Astrocyte of the cerebellum (primary cell): Measurements from ENCODE around the gene SENP6.

ENCODE experiments used
- DNase-seq: peaks from one replicate; pipeline ENCODE4 v3.0.0-alpha.2; 2011; ENCODE audit warnings: low read depth
- H3K4me3 ChIP-seq: 2 replicates; pipeline ENCODE4 v1.5.1; 2011; ENCODE audit warnings: mild to moderate bottlenecking, low read depth, low read length, moderate library complexity
- in situ Hi-C: cut with HindIII; loops from 2 replicates; pipeline ENCODE4 v1.10.0; 2017; ENCODE audit warnings: low sequenced_read_pairs
- TF ChIP-seq, protein P1 (sequence below): IDR thresholded peaks from 2 replicates; pipeline ENCODE4 v1.5.1; 2012; ENCODE audit warnings: low read length, low read depth, moderate library complexity, mild to moderate bottlenecking; ENCODE audit errors: missing control alignments

The SENP6 gene

DNA sequence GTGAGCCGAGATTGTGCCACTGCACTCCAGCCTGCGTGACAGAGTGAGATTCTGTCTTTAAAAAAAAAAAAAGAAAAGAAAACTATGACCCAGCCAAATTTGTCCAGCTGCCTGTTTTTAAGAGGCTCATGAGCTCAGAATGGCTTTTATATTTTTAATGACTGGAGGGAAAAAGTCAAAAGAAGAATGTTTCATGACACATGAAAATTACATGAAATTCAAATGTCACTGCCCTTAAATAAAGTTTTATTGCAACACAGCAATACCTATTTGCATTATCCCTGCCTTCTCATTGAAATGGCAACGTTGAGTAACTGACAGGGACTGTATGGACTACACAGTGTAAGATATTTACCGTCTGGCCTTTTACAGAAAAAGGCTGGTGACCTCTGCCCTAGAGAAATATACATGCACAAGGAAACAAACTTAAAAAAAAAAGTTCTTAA, 11.4 kb downstream of the SENP6 start:
- TF ChIP-seq, protein P1, sequence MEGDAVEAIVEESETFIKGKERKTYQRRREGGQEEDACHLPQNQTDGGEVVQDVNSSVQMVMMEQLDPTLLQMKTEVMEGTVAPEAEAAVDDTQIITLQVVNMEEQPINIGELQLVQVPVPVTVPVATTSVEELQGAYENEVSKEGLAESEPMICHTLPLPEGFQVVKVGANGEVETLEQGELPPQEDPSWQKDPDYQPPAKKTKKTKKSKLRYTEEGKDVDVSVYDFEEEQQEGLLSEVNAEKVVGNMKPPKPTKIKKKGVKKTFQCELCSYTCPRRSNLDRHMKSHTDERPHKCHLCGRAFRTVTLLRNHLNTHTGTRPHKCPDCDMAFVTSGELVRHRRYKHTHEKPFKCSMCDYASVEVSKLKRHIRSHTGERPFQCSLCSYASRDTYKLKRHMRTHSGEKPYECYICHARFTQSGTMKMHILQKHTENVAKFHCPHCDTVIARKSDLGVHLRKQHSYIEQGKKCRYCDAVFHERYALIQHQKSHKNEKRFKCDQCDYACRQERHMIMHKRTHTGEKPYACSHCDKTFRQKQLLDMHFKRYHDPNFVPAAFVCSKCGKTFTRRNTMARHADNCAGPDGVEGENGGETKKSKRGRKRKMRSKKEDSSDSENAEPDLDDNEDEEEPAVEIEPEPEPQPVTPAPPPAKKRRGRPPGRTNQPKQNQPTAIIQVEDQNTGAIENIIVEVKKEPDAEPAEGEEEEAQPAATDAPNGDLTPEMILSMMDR: no peak

DNA sequence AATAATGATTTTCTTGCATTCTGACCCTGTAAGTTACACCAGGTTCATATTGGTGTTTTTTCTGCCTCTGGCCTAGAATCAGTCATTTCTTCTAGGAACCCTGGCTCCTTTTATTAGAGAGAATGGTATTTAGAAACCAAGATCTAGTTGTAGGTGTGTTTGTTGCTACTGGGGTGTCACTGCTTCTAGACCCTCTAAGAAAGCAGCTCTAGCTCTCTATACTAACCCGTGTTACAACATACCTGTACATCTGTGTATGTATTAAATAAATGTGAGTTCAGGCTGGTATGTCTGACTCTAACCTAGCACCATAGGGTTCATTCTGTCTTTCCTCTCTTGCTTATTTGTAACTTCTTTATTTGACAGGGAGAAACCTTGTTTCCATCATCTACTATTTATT, 16.8 kb downstream of the SENP6 start:
- in situ Hi-C loops: no loop called here
- TF ChIP-seq, protein P1: no peak
- no peak for DNase-seq
- no peak overlapping the region for H3K4me3 ChIP-seq

More for the DNA sequence above, 11.4 kb downstream of the SENP6 start:
- no peak for DNase-seq
- in situ Hi-C loops: no loop called here
- no peak overlapping the region for H3K4me3 ChIP-seq

DNA sequence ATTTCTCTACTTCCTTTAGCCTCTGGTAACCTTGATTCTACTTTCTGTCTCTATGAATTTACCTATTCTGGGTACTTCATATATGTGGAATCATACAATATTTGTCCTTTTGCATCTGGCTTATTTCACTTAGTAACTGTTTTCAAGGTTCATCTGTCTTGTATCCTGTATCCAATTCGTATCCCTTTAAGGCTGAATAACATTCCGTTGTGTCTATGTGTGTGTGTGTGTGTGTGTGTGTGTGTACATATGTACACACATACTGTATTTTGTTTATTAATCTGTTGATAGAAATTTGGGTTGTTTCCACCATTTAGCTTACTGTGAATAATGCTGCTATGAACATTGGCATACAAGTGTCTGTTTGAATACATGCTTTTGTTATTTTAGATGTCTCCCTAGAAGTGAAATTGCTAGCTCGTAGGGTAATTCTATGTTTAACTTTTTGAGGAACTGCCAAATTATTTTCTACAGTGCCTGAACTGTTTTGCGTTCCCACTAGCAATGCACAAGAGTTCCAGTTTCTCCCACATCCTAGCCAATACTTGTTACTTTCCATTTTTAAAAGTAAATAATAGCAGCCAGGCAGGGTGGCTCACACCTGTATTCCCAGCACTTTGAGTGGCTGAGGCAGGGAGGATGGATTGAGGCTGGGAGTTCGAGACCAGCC, 17.7 kb downstream of the SENP6 start:
- TF ChIP-seq, protein P1: no peak
- no peak for DNase-seq
- H3K4me3 ChIP-seq: no peak overlapping the region
- in situ Hi-C loops: no loop called here

DNA sequence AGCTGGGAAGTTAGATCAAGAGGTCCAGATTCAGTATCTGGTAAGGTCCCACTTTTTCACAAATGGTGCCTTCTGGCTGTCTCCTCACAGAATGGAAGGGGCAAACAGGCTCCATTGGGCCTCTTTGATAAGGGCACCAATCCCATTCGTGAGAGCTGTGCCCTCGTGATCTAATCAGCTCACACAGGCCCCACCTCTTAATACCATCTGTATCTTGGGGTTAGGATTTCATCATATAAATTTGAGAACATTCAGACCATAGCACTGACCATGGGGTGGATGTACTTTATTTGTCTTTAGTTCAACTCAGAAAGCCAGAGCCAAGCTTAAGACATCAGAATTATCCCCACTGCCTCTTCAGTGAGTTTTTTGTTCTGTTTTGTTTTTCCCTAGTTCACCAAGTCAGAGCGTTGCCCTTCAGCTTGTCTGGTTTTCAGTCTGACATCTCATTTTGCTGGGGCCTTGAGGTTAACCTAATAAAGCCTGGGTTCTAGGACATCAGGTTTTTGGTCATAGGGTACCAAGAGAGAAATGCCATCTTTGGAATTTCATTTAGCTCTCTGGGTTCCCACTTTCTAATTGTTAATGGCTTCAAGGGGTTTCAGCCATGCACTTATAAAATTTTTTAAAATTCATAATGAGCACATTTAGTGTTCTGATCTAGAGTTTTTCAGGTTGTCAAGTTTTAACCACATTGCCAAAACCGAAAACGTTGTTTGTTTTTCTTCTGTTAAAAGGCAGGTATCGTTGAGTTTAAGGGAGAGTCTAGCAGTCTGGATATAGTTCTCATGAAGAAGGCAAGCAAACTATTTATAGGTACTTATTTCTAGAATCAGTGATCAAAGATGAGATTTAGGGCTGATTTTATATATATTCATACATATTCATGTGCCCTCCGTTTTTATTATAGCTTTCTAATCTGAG, 19.0 kb downstream of the SENP6 start:
- TF ChIP-seq, protein P1: no peak
- DNase-seq: no peak
- H3K4me3 ChIP-seq: no peak overlapping the region
- in situ Hi-C loops: no loop called here

DNA sequence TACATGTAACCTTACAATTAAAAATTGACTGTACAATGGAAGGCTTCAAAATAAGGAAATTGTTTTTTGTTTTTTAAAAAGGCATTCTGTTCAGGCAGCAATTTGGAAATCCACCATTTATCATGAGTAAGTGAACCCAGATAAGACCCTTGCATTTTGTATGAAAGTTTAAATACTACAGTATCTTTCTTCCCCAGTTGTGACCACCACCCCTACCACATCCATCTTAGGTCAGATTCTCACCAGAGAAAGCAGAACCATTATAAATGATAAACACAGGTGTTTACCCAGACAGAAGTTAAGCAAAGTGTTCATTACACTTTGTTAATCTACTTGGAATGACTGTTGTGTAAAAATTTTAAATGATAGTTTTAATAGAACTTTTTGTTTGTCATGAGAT, 20.2 kb downstream of the SENP6 start:
- in situ Hi-C loops: no loop called here
- no peak for DNase-seq
- H3K4me3 ChIP-seq: no peak overlapping the region
- TF ChIP-seq, protein P1: no peak

DNA sequence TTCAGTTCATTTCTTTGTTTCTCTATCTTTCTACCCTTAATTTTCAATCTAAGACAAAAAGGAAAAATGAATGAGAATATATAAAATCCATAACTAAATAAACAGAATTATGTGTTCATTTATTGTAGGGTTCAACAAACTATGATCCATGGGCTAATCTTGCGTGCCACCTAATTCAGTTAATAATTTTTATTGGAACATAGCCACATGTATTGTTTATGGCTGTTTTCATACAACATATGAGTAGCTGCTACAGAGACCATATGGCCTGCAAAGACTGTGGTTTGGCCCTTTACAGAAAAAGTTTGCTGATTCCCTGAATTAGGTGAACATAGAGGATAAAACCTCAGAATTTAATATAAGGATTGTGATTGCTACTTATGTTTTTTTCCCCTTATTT, 21.8 kb downstream of the SENP6 start:
- TF ChIP-seq, protein P1: no peak
- in situ Hi-C loops: no loop called here

More for the DNA sequence above, 21.8 kb downstream of the SENP6 start:
- no peak overlapping the region for H3K4me3 ChIP-seq
- DNase-seq: no peak
